Liver (tissue), 3 donors: ENCODE results near the gene DMRT1.

ENCODE experiments used
- HNF4A ChIP-seq, 2 donors: conservative IDR thresholded peaks; 2 replicates each; pipeline ENCODE4 v1.6.1; 2016; ENCODE audit warnings: antibody characterized with exemption in 2 of 2, mild to moderate bottlenecking in 2 of 2
- SP1 ChIP-seq: IDR thresholded peaks from 2 replicates; pipeline ENCODE4 v1.6.1; 2018; ENCODE audit warnings: antibody characterized with exemption, mild to moderate bottlenecking
- TF ChIP-seq, protein P1 (sequence below): fragments of 150-350 bp; IDR thresholded peaks from 2 replicates; pipeline ENCODE4 v1.5.1; 2017; ENCODE audit warnings: improper control_type of control experiment, low read depth, low read length; ENCODE audit not compliant: missing input control
- donor health status: healthy.
- donor health status: healthy.

DNA sequence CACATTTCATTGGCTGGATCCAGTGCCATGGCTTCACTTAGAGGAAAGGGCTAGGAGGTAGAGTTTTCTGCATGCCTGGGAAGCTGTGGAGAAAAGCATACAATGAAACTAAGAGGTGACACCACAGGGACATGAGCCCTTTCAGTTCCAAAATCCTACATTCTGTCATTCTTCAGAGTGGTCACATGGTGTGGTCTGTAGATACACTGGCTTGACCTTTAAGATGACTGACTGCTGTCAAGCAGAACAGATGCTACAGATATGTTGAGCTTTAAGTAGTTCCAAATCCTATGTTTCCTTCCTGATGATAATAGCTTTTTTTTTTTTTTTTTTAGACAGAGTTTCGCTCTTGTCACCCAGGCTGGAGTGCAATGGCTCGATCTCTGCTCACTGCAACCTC, 161.2 kb downstream of the DMRT1 start:
- no peak for TF ChIP-seq SP1
- TF ChIP-seq HNF4A (conservative IDR thresholded peaks at IDR 0.05) = no peak
- TF ChIP-seq, protein P1, sequence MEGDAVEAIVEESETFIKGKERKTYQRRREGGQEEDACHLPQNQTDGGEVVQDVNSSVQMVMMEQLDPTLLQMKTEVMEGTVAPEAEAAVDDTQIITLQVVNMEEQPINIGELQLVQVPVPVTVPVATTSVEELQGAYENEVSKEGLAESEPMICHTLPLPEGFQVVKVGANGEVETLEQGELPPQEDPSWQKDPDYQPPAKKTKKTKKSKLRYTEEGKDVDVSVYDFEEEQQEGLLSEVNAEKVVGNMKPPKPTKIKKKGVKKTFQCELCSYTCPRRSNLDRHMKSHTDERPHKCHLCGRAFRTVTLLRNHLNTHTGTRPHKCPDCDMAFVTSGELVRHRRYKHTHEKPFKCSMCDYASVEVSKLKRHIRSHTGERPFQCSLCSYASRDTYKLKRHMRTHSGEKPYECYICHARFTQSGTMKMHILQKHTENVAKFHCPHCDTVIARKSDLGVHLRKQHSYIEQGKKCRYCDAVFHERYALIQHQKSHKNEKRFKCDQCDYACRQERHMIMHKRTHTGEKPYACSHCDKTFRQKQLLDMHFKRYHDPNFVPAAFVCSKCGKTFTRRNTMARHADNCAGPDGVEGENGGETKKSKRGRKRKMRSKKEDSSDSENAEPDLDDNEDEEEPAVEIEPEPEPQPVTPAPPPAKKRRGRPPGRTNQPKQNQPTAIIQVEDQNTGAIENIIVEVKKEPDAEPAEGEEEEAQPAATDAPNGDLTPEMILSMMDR = no peak
